Transverse colon (tissue), 4 donors: ENCODE data around the gene TNRC6B.

ENCODE experiments used
- CTCF ChIP-seq, 5 experiments: fragments of 200-600 bp in 3 of 5; fragments of 450-650 bp in 2 of 5; sonication (generic) in 3 of 5; IDR thresholded peaks; 1 replicate in 2 of 5; 2 replicates in 3 of 5; pipeline ENCODE4 v1.5.1; 2016 to 2017; ENCODE audit warnings: antibody characterized with exemption in 5 of 5, inconsistent platforms in 3 of 5, mild to moderate bottlenecking in 2 of 5, moderate library complexity in 1 of 5
- EP300 ChIP-seq: sonication (generic); formaldehyde crosslinking; IDR thresholded peaks from one replicate; pipeline ENCODE4 v1.6.1; 2017; ENCODE audit warnings: antibody characterized with exemption, low read depth
- POLR2A ChIP-seq: fragments of 450-650 bp; IDR thresholded peaks from one replicate; pipeline ENCODE4 v1.6.1; 2016; ENCODE audit warnings: antibody characterized with exemption, mild to moderate bottlenecking, moderate library complexity
- POLR2AphosphoS5 ChIP-seq, 3 donors: sonication (generic); formaldehyde crosslinking; IDR thresholded peaks; one replicate each; pipeline ENCODE4 v1.6.1; 2016; ENCODE audit warnings: antibody characterized with exemption in 3 of 3

- TF ChIP-seq EP300 (no peak), CTCF (IDR thresholded peaks at IDR 0.05) (no peak), POLR2A (no peak), POLR2AphosphoS5 (IDR thresholded peaks at IDR 0.05) (no peak)
Measured at GRCh38 chr22:40320687-40321086, 143.0 kb downstream of the TNRC6B start.
